DMS153 treated with DMSO at 0.1 percent for 48 hours (cell line): ENCODE measurements around the gene RNU6-9.
A peak's percentile ranks its signal among the peaks of the same experiment; 100 is the strongest.

Experiments used
- DNase-seq: peaks from one replicate; lab custom pipeline; 2025; ENCODE audit not compliant: unreplicated experiment; lab: John Stamatoyannopoulos, UW

Gene RNU6-9

GRCh38 chr19:932648-933552, 39.6 kb downstream of the RNU6-9 start:
- no peak for DNase-seq

GRCh38 chr19:933553-933882, 40.2 kb downstream of the RNU6-9 start:
- no peak for DNase-seq

- no peak for DNase-seq
Measured at GRCh38 chr19:934197-934840, 41.0 kb downstream of the RNU6-9 start.

GRCh38 chr19:934865-935479, 41.7 kb downstream of the RNU6-9 start:
- DNase-seq, result peak; percentile 46

GRCh38 chr19:936175-936546, 42.9 kb downstream of the RNU6-9 start:
- DNase-seq, result no peak

GRCh38 chr19:937259-937694, 44.0 kb downstream of the RNU6-9 start:
- no peak for DNase-seq

GRCh38 chr19:938233-938923, 45.1 kb downstream of the RNU6-9 start:
- no peak for DNase-seq

GRCh38 chr19:939439-939838, 46.2 kb downstream of the RNU6-9 start:
- DNase-seq, result no peak

- no peak for DNase-seq
Measured at GRCh38 chr19:939922-940321, 46.6 kb downstream of the RNU6-9 start.

GRCh38 chr19:940591-941291, 47.5 kb downstream of the RNU6-9 start:
- peak; percentile 12 for DNase-seq

- no peak for DNase-seq
Measured at GRCh38 chr19:941292-942132, 48.2 kb downstream of the RNU6-9 start.

GRCh38 chr19:942133-942645, 48.9 kb downstream of the RNU6-9 start:
- no peak for DNase-seq
